Panc1 (cell line): Measurements from ENCODE around the gene FAM162A.

Experiments used
- CTCF ChIP-seq: fragments of 450-650 bp; IDR thresholded peaks from 2 replicates; pipeline ENCODE4 v1.5.1; 2017; ENCODE audit warnings: mild to moderate bottlenecking
- POLR2AphosphoS5 ChIP-seq: IDR thresholded peaks from 2 replicates; pipeline ENCODE4 v1.6.1; 2012; ENCODE audit warnings: mild to moderate bottlenecking, low read depth, low read length, moderate library complexity
- REST ChIP-seq, 2 experiments: IDR thresholded peaks; 2 replicates each; pipeline ENCODE4 v1.6.1; 2011 to 2012; ENCODE audit warnings: low read depth in 2 of 2, control low read depth in 1 of 2, low read length in 1 of 2, mild to moderate bottlenecking in 1 of 2, moderate library complexity in 1 of 2; ENCODE audit not compliant: insufficient read depth in 1 of 2
- SIN3A ChIP-seq: IDR thresholded peaks from 2 replicates; pipeline ENCODE4 v1.6.1; 2012; ENCODE audit warnings: low read depth, mild to moderate bottlenecking, low read length, moderate library complexity, borderline replicate concordance; ENCODE audit not compliant: insufficient read depth
- TCF7L2 ChIP-seq: IDR thresholded peaks from 2 replicates; pipeline ENCODE4 v1.6.1; 2011; ENCODE audit warnings: mild to moderate bottlenecking, low read depth, low read length, inconsistent platforms

GRCh38 chr3:122435950-122436349 is 52.0 kb downstream of the FAM162A start:
- no peak for TF ChIP-seq CTCF
- no peak for TF ChIP-seq REST (IDR thresholded peaks at IDR 0.05; ENCODE audit: insufficient read depth in 1 of 2, low read depth in 2 of 2, low read length in 1 of 2)
- TF ChIP-seq POLR2AphosphoS5: no peak
- no peak for TF ChIP-seq TCF7L2
- no peak for TF ChIP-seq SIN3A
